Measurements from ENCODE around the gene CDH22. TPM values are rescaled to one million over a fixed set of nuclear protein-coding genes. Genes with fewer than 3 reads are reported as not detected.

CDH22 gene
- total RNA-seq, 1 donor from 2014 or later, result 0.83 TPM

- no peak for DNase-seq (ENCODE audit: low spot score)
- intact Hi-C loops (cut with DNase I), result no loop called here
Measured at GRCh38 chr20:46168438-46168837, 139.9 kb downstream of the CDH22 start.

- intact Hi-C loops (cut with DNase I), result no loop called here
- no peak for DNase-seq (ENCODE audit: low spot score)
Measured at GRCh38 chr20:46167080-46167479, 141.2 kb downstream of the CDH22 start.

DNA sequence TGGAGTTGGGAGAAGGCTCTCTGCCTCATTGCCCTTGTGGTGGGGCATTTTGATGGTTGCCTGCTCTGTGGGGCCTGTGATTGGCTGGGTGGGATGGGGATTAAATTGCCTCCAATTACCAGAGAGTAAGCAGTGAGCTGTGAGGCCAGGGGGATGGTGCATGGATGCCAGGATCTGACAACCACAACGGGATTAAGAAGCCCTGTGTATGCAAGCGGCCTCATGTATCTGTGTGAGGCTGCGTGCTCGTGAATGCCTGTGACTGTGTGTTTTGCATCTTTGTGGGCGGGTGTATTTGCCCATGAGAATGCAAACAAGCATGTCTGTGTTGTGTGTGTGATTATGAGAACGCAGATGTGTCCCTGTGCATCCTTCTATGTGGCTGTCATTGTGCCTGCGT lies 144.0 kb downstream of the CDH22 start:
- intact Hi-C loops (cut with DNase I), result no loop called here
- DNase-seq (ENCODE audit: low spot score), result no peak

DNA sequence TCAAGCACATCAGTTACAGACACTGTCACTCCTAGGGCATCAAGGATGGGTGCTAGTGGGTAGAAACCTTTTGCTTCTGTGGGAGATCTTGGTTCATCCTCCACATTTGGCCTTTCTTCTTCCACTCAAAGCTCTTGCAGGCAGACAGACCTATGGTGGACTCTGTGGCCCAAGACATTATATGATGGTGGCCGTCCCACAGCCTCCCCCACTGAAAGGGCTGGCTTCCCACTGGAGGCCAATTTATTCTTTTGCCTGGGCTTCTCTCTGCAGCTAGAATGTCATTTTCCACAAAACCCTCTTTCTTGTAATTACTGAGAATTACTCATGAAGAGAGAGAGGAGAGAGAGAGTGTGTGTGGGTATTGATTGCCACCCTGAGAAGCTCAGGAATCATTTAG lies 146.4 kb downstream of the CDH22 start:
- intact Hi-C loops (cut with DNase I), result no loop called here
- no peak for DNase-seq (ENCODE audit: low spot score)

DNA sequence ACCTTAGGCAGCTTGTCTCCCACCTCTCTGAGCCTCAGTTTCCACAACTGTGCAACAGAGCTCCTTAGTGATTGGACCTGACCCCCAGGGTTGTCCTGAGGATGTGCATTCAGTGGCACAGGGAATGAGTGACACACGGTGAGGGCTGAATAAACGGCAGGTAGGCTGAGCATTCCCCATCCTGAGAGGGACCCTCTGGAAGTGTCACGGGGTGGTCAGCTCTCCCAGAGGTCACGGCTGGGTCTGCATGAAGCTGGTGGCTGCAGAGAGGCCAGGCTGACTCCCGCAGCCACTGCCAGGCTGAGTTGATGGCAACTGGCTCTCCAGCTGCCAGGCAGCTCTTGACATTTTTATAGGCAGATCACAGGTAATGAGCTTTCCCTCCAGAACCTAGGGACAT lies 147.6 kb downstream of the CDH22 start:
- DNase-seq (ENCODE audit: low spot score), result no peak
- intact Hi-C loops (cut with DNase I), result no loop called here

- DNase-seq (ENCODE audit: low spot score), result no peak
- intact Hi-C loops (cut with DNase I), result no loop called here
Measured at GRCh38 chr20:46159101-46159897, 149.0 kb downstream of the CDH22 start.

DNA sequence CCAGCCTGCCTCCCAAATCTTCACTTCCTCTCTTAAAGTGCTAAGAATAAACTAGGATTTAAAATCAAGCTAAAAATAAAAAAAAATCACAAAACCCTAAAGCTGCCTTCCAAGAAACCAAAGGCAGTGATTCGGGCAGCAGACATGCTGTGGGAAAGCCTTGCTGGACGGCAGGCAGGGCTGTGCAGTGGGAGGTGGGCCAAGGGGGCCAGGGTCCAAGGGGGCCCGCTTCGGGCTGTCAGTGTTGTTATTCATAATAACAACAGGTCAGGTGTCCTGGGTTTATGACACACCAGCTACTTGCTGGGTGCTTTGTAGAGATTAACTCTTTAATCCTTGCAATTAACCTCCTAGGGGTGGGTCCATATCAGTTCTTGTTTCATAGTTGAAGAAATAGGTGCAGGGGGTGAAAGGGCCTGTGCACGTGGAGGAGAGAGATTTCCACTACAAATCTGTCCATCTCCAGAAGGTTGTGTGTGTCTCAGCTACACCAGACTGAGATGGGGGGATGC lies 149.8 kb downstream of the CDH22 start:
- intact Hi-C loops (cut with DNase I), result no loop called here

GRCh38 chr20:46157625-46158024 lies 150.7 kb downstream of the CDH22 start:
- intact Hi-C loops (cut with DNase I), result no loop called here
- DNase-seq (ENCODE audit: low spot score), result no peak

More for the DNA sequence above, 149.8 kb downstream of the CDH22 start:
- no peak for DNase-seq (ENCODE audit: low spot score)

DNA sequence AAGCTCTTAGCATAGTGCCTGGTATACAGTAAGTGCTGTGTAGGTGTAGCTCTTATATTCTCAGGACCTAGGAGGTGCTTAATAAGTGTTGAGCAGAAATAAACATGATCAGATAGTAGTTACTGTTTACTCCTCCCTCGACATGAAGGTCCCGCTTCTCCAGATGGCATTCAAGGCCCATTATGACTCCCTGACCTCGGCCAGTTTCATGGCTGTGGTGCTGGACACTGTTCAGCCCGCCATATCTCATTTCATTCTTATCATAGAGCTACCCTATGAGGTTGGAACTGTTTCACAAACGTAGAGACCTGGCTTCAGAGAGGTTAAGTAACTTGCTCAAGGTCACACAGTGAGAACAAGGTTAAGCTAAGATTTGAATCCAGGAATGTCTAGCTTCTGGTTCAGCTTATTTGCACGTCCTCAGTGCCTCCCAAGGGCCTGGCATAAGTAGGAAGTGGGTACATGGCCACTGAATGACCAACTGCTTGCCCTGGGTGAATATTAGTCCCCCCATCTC lies 151.2 kb downstream of the CDH22 start:
- DNase-seq (ENCODE audit: low spot score), result no peak
- intact Hi-C loops (cut with DNase I), result no loop called here

DNA sequence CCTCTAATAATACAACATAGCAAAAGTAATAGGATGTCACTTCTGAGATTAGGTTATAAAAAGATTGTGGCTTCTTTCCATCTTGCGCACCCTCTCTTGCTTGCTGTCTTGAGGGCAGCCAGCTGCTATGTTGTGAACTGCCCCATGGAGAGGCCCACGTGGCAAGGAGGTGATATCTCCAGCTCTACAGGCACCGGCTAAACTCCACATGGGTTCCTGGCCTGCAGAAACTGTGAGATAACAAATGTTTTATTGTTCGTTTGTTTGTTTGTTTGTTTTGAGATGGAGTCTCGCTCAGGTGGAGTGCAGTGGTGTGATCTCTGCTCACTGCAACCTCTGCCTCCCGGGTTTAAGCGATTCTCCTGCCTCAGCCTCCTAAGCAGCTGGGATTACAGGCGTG lies 152.2 kb downstream of the CDH22 start:
- no peak for DNase-seq (ENCODE audit: low spot score)
- intact Hi-C loops (cut with DNase I), result no loop called here

- intact Hi-C loops (cut with DNase I), result no loop called here
- DNase-seq (ENCODE audit: low spot score), result no peak
Measured at GRCh38 chr20:46154796-46155195, 153.5 kb downstream of the CDH22 start.

- DNase-seq (ENCODE audit: low spot score), result no peak
- intact Hi-C loops (cut with DNase I), result no loop called here
Measured at GRCh38 chr20:46154305-46154704, 154.0 kb downstream of the CDH22 start.

DNA sequence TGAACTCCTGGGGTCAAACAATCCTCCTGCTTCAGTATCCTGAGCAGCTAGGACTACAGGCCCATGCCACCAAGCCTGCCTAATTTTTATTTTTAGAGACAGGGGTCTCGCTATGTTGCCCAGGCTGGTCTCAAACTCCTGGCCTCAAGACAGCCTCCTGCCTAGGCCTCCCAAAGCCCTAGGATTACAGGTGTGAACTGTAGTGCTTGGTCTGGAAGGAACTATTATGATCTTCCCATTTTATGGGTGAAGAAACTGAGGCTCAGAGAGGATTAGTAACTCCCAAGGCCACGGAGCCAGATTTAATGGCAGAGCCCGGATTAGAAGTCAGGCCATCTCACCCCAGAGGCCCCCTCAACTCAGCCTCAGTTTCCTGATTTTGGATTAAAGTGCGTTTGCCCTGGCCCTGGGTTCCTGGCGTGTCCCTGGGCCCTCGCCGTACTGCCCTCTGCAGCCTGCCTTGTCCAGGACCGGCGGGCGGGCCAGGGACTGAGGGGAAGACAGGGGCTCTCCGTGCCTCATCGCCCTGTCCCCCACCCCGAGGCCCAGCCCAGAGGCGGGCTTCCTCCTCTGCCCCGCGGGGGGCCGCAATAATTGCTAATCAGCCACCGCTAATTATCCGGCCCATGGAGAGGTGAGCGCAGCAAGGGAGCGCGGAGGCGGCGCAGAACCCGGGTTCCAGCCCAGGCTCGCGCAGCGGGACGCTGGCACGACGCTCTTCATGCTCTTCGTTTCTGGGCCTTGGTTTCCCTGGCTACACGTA lies 155.3 kb downstream of the CDH22 start:
- no peak for DNase-seq (ENCODE audit: low spot score)
- intact Hi-C loops (cut with DNase I), result no loop called here

DNA sequence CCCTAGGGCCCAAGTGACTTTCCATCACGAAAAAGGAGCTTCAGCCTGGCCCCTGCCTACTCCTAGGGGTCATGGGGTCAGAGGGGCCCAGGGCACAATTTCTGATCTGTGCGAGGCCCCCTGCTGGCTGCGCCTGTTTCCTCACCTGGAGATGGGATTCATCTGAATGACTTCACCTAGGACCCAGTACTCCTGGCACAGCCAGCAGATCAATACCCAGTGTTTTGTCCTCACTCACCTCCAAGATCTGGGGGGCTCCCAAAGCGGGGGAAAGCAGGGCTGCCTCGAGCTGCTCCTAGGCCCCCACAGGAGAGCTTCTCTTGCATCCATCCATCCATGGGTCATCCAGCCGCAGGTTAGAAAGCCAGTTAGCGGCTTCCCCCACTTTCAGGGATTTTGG lies 156.4 kb downstream of the CDH22 start:
- intact Hi-C loops (cut with DNase I), result no loop called here
- no peak for DNase-seq (ENCODE audit: low spot score)

DNA sequence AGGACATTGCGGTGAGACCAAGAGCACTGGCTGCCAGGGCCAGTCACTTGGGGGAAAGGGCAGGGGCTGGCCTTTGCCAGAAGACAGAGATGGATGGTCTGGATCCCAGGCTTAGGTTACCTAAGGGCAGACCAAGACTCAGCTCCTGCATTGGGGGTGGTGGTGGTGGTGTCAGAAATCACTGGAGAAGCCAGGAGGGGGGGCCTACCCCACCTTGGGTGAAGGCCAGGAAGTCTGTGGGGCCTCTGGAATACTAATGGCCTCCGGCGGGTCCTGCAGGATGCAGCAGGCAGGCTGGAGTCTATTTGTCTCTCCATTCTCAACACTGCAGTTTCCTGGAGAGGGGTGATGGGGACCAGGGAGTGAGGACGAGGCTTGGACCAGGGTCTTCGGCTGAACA lies 157.4 kb downstream of the CDH22 start:
- DNase-seq (ENCODE audit: low spot score), result no peak
- intact Hi-C loops (cut with DNase I), result no loop called here

DNA sequence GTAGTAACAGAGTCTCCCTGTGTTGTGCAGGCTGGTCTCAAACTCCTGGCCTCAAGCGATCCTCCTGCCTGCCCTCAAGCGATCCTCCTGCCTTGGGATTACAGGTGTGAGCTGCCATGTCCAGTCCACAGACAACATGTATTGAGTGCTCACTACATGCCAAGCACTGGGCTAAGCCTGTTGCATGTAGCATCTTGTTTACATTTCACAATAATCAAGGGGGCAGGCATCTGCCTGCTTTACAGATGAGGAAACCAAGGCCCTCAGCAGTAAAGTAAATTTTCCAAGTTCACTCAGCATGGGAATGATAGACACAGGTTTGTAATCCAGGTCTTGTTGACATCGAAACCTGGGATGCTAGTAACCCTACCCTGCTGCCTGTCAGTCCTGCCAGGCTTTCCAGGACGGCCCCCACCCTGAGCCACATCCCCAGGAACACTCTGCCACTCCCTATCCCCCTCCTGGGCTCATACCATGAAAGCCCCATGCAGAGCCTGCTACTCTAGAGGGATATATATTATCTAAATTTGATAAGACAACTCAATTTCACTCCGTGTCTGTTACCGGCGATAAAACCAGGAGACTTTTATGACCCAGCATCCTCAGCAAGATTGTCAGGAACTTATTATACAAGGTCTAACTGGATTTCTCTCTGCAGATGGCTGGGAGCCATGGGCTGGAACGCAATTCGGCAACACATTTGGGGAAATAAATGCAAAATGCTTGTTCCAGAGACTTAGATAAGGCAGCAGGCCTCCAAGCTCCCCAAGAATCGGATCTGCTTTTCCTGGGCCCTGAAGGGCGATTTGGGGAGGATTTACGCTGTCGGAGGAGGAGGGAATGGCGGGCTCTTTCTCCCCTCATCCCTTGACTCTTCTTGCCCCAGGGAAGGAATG lies 159.7 kb downstream of the CDH22 start:
- DNase-seq (ENCODE audit: low spot score), result no peak
- intact Hi-C loops (cut with DNase I), result no loop called here

DNA sequence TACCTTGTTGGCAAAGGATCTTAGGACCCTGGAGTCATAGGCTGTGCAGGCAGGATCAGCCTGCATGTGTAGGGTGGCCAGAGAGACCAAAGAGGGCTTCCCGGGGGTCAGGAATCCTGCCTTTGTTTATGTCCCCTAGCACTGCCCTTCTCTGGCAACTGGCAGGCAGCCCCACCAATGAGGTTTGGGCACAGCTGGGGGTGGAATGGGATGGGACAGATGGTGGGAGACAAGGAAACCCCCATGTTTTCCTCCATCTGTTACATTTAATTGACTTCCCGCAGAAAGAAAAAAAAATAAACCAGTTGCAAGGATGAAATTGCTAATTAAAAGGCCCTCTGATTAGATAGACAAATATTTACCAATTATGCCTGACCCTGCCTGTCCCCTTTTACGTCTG lies 162.6 kb downstream of the CDH22 start:
- intact Hi-C loops (cut with DNase I), result no loop called here
- no peak for DNase-seq (ENCODE audit: low spot score)

DNA sequence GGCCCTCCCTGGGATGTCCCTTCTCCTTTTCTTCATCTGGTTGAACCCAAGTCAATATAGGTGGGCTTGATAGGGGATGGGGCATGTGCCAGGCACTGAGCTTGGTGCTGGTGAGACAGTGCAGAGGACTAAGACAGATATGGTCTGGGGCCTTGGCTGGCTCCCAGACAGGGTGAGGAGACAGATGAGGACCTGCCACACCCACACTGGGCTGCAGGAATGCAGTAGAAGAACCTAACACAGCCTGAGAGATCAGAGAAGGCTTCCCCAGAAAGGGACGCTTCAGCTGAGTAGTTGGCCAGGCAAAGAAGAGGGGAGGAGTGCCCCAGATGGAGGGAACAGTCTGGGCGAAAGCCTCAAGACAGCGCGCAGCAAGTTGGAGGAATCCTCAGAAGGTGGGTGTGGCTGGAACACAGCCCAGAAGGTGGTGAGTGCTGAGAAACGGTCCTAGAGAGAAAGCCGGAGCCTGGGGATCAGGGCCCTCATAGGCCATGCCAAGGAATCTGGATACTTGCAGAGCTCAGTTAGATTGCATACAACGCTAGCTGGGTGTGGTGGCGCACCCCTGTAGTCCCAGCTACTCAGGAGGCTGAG lies 163.8 kb downstream of the CDH22 start:
- DNase-seq (ENCODE audit: low spot score), result no peak
- intact Hi-C loops (cut with DNase I), result no loop called here

GRCh38 chr20:46142124-46142523 lies 166.2 kb downstream of the CDH22 start:
- intact Hi-C loops (cut with DNase I), result no loop called here
- no peak for DNase-seq (ENCODE audit: low spot score)
